ENCODE data around the gene DIO2.

DNA sequence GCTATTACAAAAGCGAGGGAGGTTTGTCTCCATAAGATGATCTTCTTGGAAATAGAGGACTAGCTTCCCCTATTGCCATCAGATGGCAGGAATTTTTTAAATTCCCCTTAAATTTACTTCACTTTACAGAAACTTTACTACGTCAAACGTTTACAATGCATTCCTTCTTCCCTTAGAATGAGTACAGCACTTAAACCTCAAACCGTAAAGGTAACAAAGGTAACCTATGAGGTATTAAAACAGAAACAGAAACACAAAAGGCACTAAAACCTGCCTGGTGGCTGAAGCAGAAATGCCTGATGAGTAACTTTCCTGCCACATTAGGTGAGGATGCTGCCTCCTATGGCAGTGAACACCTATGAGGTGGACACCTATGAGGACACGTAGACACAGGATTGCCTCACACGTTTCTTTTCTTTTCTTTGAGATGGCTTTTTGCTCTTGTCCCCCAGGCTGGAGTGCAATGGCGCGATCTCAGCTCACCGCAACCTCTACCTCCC, 25.0 kb downstream of the DIO2 start:
- TF ChIP-seq, protein P1, sequence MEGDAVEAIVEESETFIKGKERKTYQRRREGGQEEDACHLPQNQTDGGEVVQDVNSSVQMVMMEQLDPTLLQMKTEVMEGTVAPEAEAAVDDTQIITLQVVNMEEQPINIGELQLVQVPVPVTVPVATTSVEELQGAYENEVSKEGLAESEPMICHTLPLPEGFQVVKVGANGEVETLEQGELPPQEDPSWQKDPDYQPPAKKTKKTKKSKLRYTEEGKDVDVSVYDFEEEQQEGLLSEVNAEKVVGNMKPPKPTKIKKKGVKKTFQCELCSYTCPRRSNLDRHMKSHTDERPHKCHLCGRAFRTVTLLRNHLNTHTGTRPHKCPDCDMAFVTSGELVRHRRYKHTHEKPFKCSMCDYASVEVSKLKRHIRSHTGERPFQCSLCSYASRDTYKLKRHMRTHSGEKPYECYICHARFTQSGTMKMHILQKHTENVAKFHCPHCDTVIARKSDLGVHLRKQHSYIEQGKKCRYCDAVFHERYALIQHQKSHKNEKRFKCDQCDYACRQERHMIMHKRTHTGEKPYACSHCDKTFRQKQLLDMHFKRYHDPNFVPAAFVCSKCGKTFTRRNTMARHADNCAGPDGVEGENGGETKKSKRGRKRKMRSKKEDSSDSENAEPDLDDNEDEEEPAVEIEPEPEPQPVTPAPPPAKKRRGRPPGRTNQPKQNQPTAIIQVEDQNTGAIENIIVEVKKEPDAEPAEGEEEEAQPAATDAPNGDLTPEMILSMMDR (conservative IDR thresholded peaks at IDR 0.05; ENCODE audit: low read length) = no peak
- no peak for TF ChIP-seq EZH2phosphoT487 (IDR thresholded peaks at IDR 0.05; ENCODE audit: borderline replicate concordance)
